ENCODE data around the gene ATP10A.
"Not testable (repeated sequence)": the region's sequence is repeated elsewhere in the genome, so short reads cannot be mapped to it uniquely, and the experiment has no call there.

ATP10A gene

DNA sequence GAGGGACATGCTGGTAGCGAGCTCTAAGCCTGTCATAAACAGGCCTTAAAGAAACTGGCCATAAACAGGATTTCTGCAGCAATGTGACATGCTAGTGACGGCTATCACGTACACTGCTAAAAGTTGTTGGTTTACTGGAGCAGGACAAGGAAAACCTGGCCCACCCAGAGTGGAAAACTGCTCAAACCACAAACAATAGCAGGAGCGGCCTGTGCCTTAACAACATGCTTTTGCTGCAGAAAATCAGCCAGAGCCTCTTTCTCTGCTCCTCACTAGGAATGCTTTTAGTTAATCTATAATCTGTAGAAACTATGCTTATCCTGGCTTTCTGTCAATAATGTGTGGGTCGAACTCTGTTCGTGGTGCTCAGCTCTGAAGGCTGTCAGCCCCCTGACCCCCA, 221.4 kb downstream of the ATP10A start:
- no peak for TF ChIP-seq CTCF (IDR thresholded peaks at IDR 0.05)
- H3K4me3 ChIP-seq = no peak overlapping the region
- no peak for DNase-seq (ENCODE audit: low spot score)
- no peak overlapping the region for H3K27ac ChIP-seq

DNA sequence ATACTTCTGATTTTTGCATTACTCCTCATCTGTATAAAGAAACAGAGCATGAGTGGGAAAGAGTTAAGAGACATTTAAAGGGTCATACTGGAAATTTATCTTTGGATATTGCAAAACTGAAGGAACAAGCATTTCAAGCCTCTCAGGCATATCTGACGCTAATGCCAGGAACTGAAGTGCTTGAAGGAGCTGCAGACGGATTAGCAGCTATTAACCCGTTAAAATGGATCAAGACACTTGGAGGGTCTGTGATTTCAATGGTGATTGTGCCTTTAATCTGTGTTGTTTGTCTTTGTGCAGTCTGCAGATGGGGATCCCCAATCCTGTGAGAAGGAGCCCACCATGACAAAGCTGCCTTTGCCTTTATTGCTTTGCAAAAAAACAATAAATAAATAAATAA, 221.8 kb downstream of the ATP10A start:
- no peak for TF ChIP-seq CTCF (IDR thresholded peaks at IDR 0.05)
- no peak overlapping the region for H3K27ac ChIP-seq
- no peak overlapping the region for H3K4me3 ChIP-seq
- no peak for DNase-seq (ENCODE audit: low spot score)

- DNase-seq (ENCODE audit: low spot score); H3K4me3 ChIP-seq; H3K27ac ChIP-seq: not testable (repeated sequence)
Measured at GRCh38 chr15:25640959-25641358, 222.2 kb downstream of the ATP10A start.

DNA sequence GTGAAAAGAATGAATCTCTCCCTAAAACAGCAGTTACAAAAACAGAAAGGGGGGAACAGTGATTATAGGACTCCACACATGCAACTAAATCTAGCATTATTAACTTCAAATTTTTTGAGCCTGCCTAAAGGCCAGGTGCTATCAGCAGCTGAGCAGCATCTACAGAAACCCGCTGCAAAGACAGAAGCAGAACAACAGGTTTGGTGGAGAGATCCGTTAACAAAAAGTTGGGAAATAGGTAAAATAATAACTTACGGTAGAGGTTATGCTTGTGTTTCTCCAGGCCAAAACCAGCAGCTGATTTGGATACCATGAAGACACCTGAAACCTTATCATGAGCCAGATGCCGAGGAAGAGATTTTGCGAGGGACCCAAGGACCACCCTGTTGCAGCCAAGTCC, 222.7 kb downstream of the ATP10A start:
- TF ChIP-seq CTCF (IDR thresholded peaks at IDR 0.05) = no peak
- no peak for DNase-seq (ENCODE audit: low spot score)
- H3K4me3 ChIP-seq = no peak overlapping the region
- no peak overlapping the region for H3K27ac ChIP-seq

GRCh38 chr15:25636486-25636885, 226.6 kb downstream of the ATP10A start:
- not testable (repeated sequence) for H3K4me3 ChIP-seq; DNase-seq (ENCODE audit: low spot score); H3K27ac ChIP-seq

DNA sequence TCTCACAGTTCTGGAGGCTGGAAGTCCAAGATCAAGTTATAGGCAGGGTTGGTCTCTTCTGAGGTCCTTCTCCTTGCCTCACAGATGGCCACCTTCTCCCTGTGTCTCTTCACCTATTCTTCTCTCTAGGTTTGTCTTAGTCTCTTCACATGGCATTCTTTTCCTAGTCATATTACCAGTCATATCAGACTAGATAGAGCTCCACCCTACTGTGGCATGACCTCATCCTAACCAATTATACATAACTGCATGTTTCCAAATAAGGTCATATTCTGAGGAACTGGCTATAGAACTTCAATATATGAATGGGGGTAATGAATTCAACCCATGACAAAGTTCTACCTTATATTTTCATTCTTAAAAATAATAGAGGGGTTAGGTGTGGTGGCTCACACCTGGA, 227.9 kb downstream of the ATP10A start:
- no peak overlapping the region for H3K4me3 ChIP-seq
- DNase-seq (ENCODE audit: low spot score) = no peak
- TF ChIP-seq CTCF (IDR thresholded peaks at IDR 0.05) = no peak
- H3K27ac ChIP-seq = no peak overlapping the region

DNA sequence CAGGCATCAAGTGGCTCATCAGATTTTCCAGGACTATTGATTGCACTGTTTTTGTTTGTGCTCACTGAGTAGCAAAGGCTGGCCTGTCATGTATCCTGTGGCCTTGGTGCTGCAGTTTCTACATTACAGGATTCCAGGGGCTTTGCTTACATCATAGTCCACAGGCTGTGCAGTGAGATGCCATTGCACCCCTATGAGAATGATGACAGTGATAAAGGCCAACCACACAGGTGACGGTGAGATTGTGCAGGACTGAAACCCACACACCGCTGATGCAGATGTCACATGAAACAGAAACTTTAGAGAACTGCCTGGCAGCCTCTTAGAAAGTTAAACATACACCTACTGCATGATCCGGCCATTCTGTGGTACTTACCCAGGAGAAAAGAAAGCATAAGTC, 229.3 kb downstream of the ATP10A start:
- H3K4me3 ChIP-seq = no peak overlapping the region
- no peak overlapping the region for H3K27ac ChIP-seq
- TF ChIP-seq CTCF (IDR thresholded peaks at IDR 0.05) = no peak
- DNase-seq (ENCODE audit: low spot score) = no peak

GRCh38 chr15:25631971-25632370, 231.2 kb downstream of the ATP10A start:
- TF ChIP-seq CTCF (IDR thresholded peaks at IDR 0.05) = no peak
- DNase-seq (ENCODE audit: low spot score) = no peak
- Histone ChIP-seq H3K27ac (no peak overlapping the region), H3K4me3 (no peak overlapping the region)
